HTERT RPE-1 (cell line): Measurements from ENCODE around the gene PLEKHA4.
"Not testable (repeated sequence)": the region's sequence is repeated elsewhere in the genome, so short reads cannot be mapped to it uniquely, and the experiment has no call there.

Experiments
- in situ Hi-C: fragments of 300-500 bp; cut with MboI; formaldehyde crosslinking; loops from 4 replicates; pipeline ENCODE4 v1.14.3; 2020; ENCODE audit warnings: low sequenced_read_pairs

Gene PLEKHA4

DNA sequence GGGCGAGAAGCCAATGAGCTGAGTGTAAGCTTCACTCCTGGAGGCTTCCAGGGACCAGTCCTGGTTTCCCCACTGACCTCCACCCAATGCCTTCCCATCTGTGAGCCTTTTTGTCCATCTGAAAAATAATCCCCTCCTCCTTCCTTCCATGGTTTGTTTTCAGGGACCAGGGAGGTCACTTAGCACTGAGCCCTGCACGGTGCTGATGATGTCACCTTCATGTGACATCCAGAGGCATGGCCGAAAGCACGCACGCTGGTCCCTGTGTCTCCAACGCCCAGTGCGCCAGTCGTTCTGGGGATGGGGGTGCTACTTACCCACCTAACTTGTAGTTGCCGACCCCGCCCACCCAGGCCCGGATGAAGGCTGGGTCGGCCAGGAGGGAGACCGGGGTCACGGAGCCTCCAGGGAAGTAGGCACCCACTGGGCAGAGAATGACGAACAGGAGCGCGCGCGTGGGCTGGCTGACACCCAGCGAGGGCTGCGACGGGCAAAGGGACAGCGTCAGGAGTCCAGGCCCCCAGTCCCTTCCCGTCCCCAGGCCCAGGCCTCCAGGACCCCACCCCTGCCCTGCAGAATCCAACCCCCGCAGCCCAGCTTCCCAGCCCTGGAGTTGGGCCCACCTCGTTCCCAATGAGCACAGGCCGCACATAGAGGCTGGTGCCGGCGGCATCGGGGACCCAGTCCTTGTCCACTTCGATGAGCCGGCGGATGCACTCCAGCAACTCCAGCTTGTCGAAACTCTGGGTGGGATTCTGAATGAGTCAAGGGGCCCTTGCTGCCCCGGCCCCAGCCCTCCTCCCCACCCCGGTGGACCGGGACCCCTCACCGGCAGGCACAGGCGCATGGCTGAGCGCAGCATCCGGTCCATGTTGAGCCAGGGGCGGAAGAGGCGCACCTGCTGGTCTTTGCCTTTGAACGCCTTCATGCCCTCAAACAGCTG lies 68.8 kb downstream of the PLEKHA4 start:
- in situ Hi-C loops: no loop called here

DNA sequence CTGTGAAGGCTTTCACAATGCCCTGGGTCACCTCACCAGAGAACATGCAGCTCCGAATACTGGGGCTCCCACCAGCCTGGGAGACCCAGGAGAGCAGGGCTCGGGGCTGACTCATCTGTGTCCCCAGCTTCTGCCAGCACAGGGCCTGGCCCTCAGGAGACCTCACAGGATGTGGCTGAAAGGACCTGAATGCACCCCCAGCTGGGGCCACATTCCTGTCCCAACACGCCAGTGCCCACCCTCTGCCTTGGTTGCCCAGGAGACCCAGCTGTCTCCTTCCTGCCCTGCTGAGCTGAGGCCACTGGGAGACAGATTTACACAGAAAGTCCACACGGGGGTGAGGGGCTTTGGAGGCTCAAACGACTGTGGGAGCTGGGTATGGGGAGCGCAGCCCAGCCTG lies 69.5 kb downstream of the PLEKHA4 start:
- in situ Hi-C loops: no loop called here

DNA sequence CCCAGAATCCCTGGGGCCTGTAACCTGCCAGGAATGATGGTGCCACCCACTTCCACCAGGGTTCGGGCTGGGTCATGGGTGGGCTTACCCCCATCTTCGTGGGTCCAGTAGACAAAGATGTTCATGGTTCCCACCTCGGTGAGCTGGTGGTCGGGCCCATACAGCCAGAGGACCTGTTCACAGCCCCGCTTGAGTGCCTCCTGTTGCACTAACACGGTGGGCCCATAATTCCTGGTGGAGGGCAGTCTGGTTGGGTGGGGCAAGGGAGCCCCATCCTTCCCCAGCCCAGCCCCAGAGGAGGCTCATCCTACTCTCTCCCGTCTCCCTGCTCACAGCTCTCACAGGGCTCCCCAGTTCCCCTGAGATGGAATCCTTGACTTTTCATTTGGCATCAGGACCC lies 71.3 kb downstream of the PLEKHA4 start:
- in situ Hi-C loops: no loop called here

DNA sequence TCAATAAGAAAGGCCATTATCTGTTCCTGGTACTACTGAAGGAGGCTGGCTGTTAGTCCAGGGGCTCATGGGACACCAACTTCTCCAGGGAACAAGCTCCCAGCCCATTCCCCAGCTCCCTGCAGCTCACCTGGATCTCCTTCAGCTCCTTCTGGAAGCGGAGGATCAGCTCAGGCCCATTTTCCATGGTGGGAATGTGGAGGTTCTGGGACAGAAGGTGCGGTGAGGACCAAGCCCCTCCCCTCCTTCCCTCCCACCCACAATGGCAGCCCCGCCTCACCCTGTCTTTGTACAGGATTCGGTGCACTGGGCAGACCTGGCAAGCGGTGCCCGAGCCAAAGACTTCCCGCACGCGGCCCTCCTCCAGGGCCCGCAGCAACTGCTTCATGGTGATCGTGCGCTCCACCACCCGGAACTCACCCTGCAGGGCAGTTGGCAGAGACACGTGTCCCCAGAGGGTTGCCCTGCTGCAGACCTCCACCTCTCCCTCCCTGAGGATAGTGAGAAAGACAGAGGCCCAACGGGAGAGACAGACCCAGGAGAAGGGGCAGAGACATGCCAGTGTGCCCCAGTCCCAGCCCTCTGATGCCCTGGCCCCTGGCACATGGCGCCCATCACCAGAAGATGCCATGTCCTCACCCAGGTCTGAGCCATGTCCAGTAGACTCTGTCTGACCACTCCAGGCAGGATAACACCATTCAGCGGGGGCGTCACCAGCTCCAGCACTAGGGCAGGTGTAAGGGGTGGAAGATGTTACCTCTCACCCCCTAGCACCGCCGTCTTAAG lies 71.9 kb downstream of the PLEKHA4 start:
- in situ Hi-C loops: no loop called here

DNA sequence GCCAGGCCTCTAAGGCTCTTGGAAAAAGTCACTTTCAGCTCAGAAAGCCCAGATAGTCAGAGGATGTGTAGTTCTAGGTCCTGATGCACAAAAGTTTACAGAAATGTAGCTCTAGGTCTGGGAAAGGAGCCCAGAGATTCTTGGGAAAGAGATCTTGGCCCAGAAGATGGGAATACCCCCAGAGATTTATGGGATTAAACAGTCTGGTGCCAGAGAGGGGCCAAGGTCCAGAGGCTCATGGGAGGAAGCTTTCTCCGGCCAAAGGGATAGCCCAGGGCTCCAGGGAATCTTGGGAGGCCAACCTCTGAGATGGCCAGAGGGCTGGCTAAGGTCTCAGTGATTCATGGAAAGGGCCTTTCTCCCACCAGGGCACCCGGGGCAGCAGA lies 72.7 kb downstream of the PLEKHA4 start:
- in situ Hi-C loops: no loop called here

DNA sequence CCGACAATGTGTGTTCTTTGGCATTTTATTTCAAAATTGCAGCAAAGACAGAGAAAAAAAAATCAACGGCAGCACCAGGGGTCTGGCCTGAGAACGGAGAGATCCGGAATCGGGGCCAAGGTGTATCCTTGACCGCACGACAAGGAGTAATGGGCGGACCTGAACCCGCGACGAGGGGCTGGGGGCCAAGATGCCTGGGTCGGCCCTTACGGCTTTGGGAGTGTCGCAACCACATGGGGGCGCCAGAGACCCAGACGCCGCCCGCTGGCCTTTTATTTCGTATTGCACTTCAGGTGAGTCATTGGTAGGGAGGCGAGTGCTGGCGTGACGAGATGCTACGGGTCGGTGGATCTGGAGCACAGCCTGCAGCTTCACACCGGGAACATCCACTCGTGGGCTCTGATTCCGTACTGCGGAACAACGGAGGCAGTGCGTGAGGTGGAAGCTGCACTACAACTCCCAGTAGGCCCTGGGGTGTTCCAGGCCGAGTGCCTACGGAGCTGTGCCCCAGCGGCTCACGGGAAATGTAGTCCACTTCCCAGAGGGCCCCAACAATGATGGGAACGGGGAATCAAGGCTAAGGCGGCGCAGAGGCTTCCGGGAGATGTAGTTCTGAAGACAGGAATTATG lies 73.2 kb downstream of the PLEKHA4 start:
- in situ Hi-C loops: no loop called here

DNA sequence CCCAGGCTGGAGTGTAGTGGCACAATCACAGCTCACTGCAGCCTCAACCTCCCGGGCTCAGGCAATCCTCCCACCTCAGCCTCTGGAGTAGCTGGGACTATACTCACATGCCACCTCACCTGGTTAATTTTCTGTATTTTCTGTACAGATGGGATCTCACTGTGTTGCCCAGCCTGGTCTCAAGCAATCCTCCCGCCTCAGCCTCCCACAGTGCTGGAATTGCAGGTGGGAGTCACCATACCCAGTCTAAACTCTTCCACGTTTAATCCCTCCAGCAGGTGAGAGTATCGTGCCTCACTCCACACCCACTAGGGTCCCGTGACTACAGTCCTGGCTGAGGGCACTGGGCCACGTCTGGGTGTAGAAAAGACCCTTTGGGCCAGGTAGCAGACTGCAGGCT lies 74.1 kb downstream of the PLEKHA4 start:
- in situ Hi-C loops: no loop called here

DNA sequence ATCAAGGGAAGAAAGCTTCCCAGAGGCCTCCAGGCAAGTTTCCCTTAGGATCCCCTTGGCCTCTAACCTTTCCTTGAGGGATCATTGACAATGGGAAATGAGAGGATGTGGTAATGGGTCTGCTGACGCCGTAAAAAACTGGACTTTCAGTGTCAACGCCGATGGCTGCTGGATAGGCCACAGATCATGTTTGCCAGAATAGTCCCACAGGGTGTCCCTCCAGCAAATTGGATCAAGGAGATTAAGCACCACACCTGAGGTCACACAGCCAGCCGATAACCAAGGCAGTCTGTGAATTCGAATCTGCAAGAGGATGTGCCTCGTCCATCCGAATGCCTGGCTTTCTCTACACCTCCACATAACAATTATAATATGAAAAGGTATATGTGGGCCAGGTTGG lies 75.1 kb downstream of the PLEKHA4 start:
- in situ Hi-C loops: no loop called here

DNA sequence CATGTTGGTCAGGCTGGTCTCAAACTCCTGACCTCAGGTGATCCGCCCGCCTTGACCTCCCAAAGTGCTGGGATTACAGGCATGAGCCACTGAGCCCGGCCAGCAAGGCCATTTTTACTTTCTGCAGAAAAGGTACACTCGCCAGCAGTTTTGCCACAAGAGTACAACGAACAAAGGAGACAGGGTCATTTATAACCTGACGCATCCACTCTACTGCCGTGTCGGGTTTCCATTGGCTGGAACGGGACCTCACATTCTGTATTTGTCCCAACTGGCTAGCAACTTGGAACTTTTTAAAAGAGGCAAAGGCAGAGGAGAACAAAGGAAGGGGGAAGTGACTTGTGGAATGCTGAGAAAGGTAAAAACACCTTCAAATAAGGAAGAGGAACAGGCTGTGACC lies 81.1 kb downstream of the PLEKHA4 start:
- in situ Hi-C loops: not testable (repeated sequence)
